GM23248 (cell line): ENCODE data around the gene UBASH3B. TPM values are rescaled to one million over a fixed set of nuclear protein-coding genes. Genes with fewer than 3 reads are reported as not detected.
A peak's percentile ranks its signal among the peaks of the same experiment; 100 is the strongest.

ENCODE experiments used
- DNase-seq: peaks from one replicate; pipeline ENCODE4 v3.0.0-alpha.2; 2015
- H2AFZ ChIP-seq: fragments of 200-600 bp; sonication (generic); 2 replicates; pipeline ENCODE4 v1.6.1; 2016; ENCODE audit warnings: antibody characterized with exemption
- H3F3A ChIP-seq: fragments of 200-600 bp; sonication (generic); 2 replicates; pipeline ENCODE4 v1.6.1; 2016; ENCODE audit warnings: mild to moderate bottlenecking, antibody characterized with exemption, mixed run types; ENCODE audit not compliant: insufficient read depth
- H3K27ac ChIP-seq: fragments of 200-600 bp; sonication (generic); 2 replicates; pipeline ENCODE4 v1.5.1; 2016; ENCODE audit warnings: mild to moderate bottlenecking
- H3K27me3 ChIP-seq: fragments of 200-600 bp; sonication (generic); replicated peaks from 2 replicates; pipeline ENCODE4 v1.6.1; 2016; ENCODE audit warnings: mild to moderate bottlenecking; ENCODE audit not compliant: insufficient read depth
- H3K36me3 ChIP-seq: fragments of 200-600 bp; sonication (generic); 2 replicates; pipeline ENCODE4 v1.6.1; 2016; ENCODE audit warnings: low read depth, mild to moderate bottlenecking
- H3K4me1 ChIP-seq: fragments of 200-600 bp; sonication (generic); 2 replicates; pipeline ENCODE4 v1.6.1; 2016; ENCODE audit warnings: mild to moderate bottlenecking; ENCODE audit not compliant: insufficient read depth
- H3K4me2 ChIP-seq: fragments of 200-600 bp; sonication (generic); one replicate; pipeline ENCODE4 v1.6.1; 2016; ENCODE audit warnings: mild to moderate bottlenecking; ENCODE audit not compliant: unreplicated experiment
- H3K4me3 ChIP-seq: fragments of 200-600 bp; sonication (generic); 2 replicates; pipeline ENCODE4 v1.5.1; 2016; ENCODE audit warnings: mild to moderate bottlenecking
- H3K79me2 ChIP-seq: fragments of 200-600 bp; sonication (generic); 2 replicates; pipeline ENCODE4 v1.6.1; 2016; ENCODE audit warnings: mild to moderate bottlenecking; ENCODE audit not compliant: insufficient read depth
- H3K9ac ChIP-seq: fragments of 200-600 bp; sonication (generic); 2 replicates; pipeline ENCODE4 v1.6.1; 2016; ENCODE audit warnings: mild to moderate bottlenecking
- H3K9me2 ChIP-seq: fragments of 200-600 bp; sonication (generic); 2 replicates; pipeline ENCODE4 v1.6.1; 2016; ENCODE audit warnings: mixed run types, mild to moderate bottlenecking, moderate library complexity; ENCODE audit not compliant: insufficient read depth
- H3K9me3 ChIP-seq: fragments of 200-600 bp; sonication (generic); one replicate; pipeline ENCODE4 v1.6.1; 2017; ENCODE audit warnings: low read depth
- H4K20me1 ChIP-seq: fragments of 200-600 bp; sonication (generic); 2 replicates; pipeline ENCODE4 v1.6.0; 2016; ENCODE audit not compliant: insufficient read depth
- EZH2 ChIP-seq: fragments of 200-600 bp; sonication (generic); IDR thresholded peaks from 2 replicates; pipeline ENCODE4 v1.6.1; 2018; ENCODE audit warnings: antibody characterized with exemption, mild to moderate bottlenecking; ENCODE audit not compliant: insufficient read depth, poor library complexity, severe bottlenecking
- EZH2phosphoT487 ChIP-seq: fragments of 200-600 bp; sonication (generic); IDR thresholded peaks from 2 replicates; pipeline ENCODE4 v1.6.1; 2018; ENCODE audit warnings: antibody characterized with exemption, moderate library complexity, mild to moderate bottlenecking, low read depth; ENCODE audit not compliant: insufficient read depth
- WGBS, 2 experiments: methylation state at CpG; one replicate each; pipeline ENCODE4 v1.1.6; 2015 to 2017; ENCODE audit warnings: low lambda C conversion rate in 2 of 2, low coverage in 1 of 2; ENCODE audit errors: missing lambda C conversion rate in 2 of 2; 5-methylcytosine and 5-hydroxymethylcytosine counted together
- in situ Hi-C: fragments of 300-500 bp; cut with MboI; formaldehyde crosslinking; loops from 2 replicates; pipeline ENCODE4 v1.15.0; 2020
- polyA plus RNA-seq: library from polyadenylated mRNA; unstranded; fragments of >200 nt; fragmentation: Nextera tagmentation; extraction: Ambion mirVana; gene quantifications from 2 replicates; pipeline ENCODE4 v1.2.1, GENCODE V29; 2016
- total RNA-seq: library from RNA; depleted of rRNA; stranded (reverse); fragments of >200 nt; shearing (Covaris generic); gene quantifications from 2 replicates; pipeline ENCODE4 v1.2.3, GENCODE V29; 2014

Gene UBASH3B
- total and polyA plus RNA-seq, 2 experiments from 2014 or later: 15.5 to 19.7 TPM

DNA sequence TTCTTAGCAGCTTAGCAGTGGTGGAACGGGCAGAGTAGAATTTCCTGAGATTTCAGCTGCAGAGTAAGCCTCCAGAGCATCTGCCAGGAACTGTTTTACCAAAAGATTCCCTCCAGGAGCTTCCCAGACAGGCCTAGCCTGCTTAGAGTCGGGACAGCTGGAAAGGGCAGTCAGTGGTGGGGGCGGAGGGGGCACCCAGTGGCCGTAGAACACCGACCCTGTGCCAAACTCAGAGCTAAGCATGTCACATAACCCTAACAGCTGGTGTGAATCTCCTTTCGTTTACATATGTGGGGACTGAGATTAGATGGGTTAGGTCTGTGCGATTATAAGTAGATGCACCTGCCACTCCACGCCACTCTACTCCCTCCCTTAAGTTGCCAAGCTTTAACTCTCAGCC, 102.8 kb downstream of the UBASH3B start:
- no peaks in the 10 kb centered on the region for H3K9me2 ChIP-seq
- no peaks in the 10 kb centered on the region for H3F3A ChIP-seq
- no peaks in the 10 kb centered on the region for H3K9me3 ChIP-seq
- no peak overlapping the region for H3K4me3 ChIP-seq
- no peak overlapping the region for H3K4me2 ChIP-seq
- H3K4me1 ChIP-seq: peaks cover 9% of the 10 kb centered on the region
- H2AFZ ChIP-seq: no peak overlapping the region
- no peak overlapping the region for H3K27ac ChIP-seq
- no peaks in the 10 kb centered on the region for H3K36me3 ChIP-seq
- no peaks in the 10 kb centered on the region for H4K20me1 ChIP-seq
- in situ Hi-C loops: no loop called here
- no peak overlapping the region for H3K9ac ChIP-seq
- 90 to 91% methylated on average over 8 of the region's 8 CpGs for WGBS, 2 experiments
- TF ChIP-seq EZH2 (no peak), EZH2phosphoT487 (no peak)
- DNase-seq: no peak
- H3K79me2 ChIP-seq: peaks cover 73% of the 10 kb centered on the region
- no peaks in the 10 kb centered on the region for H3K27me3 ChIP-seq

DNA sequence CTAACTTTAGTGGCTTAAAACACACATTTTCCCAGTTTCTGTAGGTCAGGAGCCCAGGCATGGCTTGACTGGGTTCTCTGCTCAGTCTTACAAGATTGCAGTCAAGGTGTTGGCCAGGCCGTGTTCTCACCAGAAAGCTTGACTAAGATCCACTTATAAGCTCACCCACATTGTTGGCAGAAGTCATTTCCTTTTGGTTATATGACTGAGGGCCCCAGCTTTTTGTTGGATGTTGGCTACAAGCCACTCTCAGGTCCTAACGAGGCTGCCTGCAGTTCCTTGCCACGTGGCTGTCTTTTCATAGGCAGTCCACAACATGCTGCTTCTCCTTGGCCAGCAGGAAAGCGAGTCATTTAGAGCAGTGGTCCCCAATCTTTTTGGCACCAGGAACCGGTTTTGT, 103.5 kb downstream of the UBASH3B start:
- peak; percentile 60 for DNase-seq
- no peaks in the 10 kb centered on the region for H3K9me2 ChIP-seq
- no peaks in the 10 kb centered on the region for H3K36me3 ChIP-seq
- no peak overlapping the region for H3K27ac ChIP-seq
- no peaks in the 10 kb centered on the region for H3K9me3 ChIP-seq
- no peak overlapping the region for H3K4me3 ChIP-seq
- peaks cover 74% of the 10 kb centered on the region for H3K79me2 ChIP-seq
- no peaks in the 10 kb centered on the region for H4K20me1 ChIP-seq
- H2AFZ ChIP-seq: no peak overlapping the region
- peak overlapping the region; percentile 16 for H3K4me2 ChIP-seq
- no peaks in the 10 kb centered on the region for H3F3A ChIP-seq
- H3K9ac ChIP-seq: no peak overlapping the region
- in situ Hi-C loops: no loop called here
- H3K27me3 ChIP-seq: no peaks in the 10 kb centered on the region
- H3K4me1 ChIP-seq: peaks cover 9% of the 10 kb centered on the region
- WGBS, 2 experiments: 56% methylated on average over 5 of the region's 5 CpGs
- TF ChIP-seq EZH2 (no peak), EZH2phosphoT487 (no peak)

DNA sequence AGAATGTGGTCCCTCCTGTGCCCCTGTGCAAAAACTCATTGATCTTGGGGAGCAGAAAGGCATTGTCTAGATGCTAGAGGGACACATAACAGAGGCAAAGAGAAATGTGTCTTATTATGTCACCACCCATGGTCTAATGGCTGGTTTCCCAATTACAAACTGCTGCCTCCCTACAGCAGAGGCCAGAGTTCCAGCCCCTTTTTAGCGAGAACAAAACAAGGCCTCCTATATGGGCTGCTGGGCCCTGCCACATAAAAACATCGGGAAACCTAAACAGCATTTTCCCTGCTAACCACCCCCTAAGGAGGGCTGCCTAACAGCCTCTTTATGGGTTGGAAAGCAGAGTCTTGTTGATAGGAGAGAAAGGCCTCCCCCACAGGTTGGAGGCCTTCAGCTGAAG, 107.6 kb downstream of the UBASH3B start:
- Histone ChIP-seq H3K4me3 (no peak overlapping the region), H3K79me2 (peaks cover 61% of the 10 kb centered on the region), H4K20me1 (no peaks in the 10 kb centered on the region), H3K27me3 (no peaks in the 10 kb centered on the region), H3K27ac (no peak overlapping the region), H3K9ac (no peak overlapping the region), H3F3A (no peaks in the 10 kb centered on the region), H3K36me3 (no peaks in the 10 kb centered on the region), H3K4me2 (no peak overlapping the region), H3K9me3 (no peaks in the 10 kb centered on the region), H3K9me2 (no peaks in the 10 kb centered on the region), H3K4me1 (peaks cover 9% of the 10 kb centered on the region), H2AFZ (no peak overlapping the region)
- TF ChIP-seq EZH2 (no peak), EZH2phosphoT487 (no peak)
- 39 to 45% methylated on average over 2 of the region's 2 CpGs for WGBS, 2 experiments
- in situ Hi-C loops: no loop called here
- no peak for DNase-seq

DNA sequence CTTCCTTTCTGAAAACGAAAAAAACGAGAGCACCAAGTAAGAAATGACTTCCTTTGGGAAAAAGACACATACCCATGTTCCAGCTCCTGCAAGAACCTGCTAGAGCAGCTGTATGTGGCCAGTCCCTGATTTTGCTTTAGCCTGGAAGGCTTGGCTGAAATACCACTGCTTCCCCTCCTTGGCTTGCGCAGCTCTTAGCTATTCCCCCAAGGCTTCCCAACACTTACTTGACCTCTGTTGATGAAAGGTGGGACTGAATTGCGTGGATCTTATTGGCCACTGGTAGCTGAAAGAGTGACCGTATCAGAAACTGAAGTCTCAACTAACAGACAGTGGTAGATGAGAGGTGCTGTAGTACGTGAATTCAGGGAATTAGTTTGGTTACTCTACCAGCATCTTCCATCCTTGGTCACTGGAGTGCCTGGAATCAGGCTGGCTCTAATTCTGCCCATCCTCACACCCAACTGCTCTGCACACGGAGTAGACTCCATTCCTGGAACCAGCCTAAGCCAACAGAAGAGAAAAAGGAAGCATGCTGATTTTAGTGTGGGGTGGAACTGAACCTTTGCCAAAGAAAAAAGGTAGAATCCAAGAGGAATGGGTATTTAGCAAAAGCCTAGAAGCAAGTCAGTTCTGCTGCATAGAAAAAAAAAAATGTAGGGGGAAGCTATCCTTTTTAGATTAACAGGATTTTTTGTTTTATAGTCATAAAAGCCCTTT, 109.0 kb downstream of the UBASH3B start:
- DNase-seq: no peak
- no peak overlapping the region for H3K9ac ChIP-seq
- H3K9me3 ChIP-seq: no peaks in the 10 kb centered on the region
- in situ Hi-C loops: no loop called here
- no peaks in the 10 kb centered on the region for H4K20me1 ChIP-seq
- no peaks in the 10 kb centered on the region for H3K27me3 ChIP-seq
- H3K79me2 ChIP-seq: peaks cover 64% of the 10 kb centered on the region
- no peak overlapping the region for H3K4me3 ChIP-seq
- no peak overlapping the region for H3K4me2 ChIP-seq
- TF ChIP-seq EZH2phosphoT487 (no peak), EZH2 (no peak)
- H2AFZ ChIP-seq: no peak overlapping the region
- H3K9me2 ChIP-seq: no peaks in the 10 kb centered on the region
- H3K36me3 ChIP-seq: no peaks in the 10 kb centered on the region
- peaks cover 7% of the 10 kb centered on the region; the same call in 1 of the 2 replicates for H3K4me1 ChIP-seq
- WGBS, 2 experiments: 94 to 97% methylated on average over 7 of the region's 7 CpGs
- H3K27ac ChIP-seq: no peak overlapping the region
- no peaks in the 10 kb centered on the region for H3F3A ChIP-seq
